Mononuclear cell (primary cell): Measurements from ENCODE around the gene WIF1. TPM values are rescaled to one million over a fixed set of nuclear protein-coding genes. Genes with fewer than 3 reads are reported as not detected.

Source experiments
- H3K27me3 ChIP-seq: 2 replicates; pipeline ENCODE4 v1.6.0; 2011; ENCODE audit warnings: low read length, control low read depth; ENCODE audit not compliant: insufficient read depth
- H3K4me1 ChIP-seq: 2 replicates; pipeline ENCODE4 v1.5.1; 2011; ENCODE audit warnings: mild to moderate bottlenecking, low read length, control low read depth; ENCODE audit not compliant: insufficient read depth
- H3K4me3 ChIP-seq: 2 replicates; pipeline ENCODE4 v1.5.1; 2011; ENCODE audit warnings: mild to moderate bottlenecking, low read length, moderate library complexity
- H3K9me3 ChIP-seq: 2 replicates; pipeline ENCODE4 v1.5.1; 2011; ENCODE audit warnings: low read depth, mild to moderate bottlenecking, control low read depth, low read length
- total RNA-seq: library from RNA; depleted of rRNA; stranded (reverse); fragments of >200 nt; gene quantifications from one replicate; pipeline ENCODE4 v1.2.3, GENCODE V29; 2012

Gene WIF1
- total RNA-seq, 1 donor, result not detected

- Histone ChIP-seq H3K4me3 (no peak overlapping the region), H3K27me3 (peaks cover 6% of the 10 kb centered on the region), H3K4me1 (no peaks in the 10 kb centered on the region), H3K9me3 (no peaks in the 10 kb centered on the region)
These were observed 101.3 kb downstream of the WIF1 start for GRCh38 chr12:65019696-65020234.

GRCh38 chr12:65016881-65017650 is 104.0 kb downstream of the WIF1 start:
- no peak overlapping the region for H3K4me3 ChIP-seq
- H3K4me1 ChIP-seq, result no peaks in the 10 kb centered on the region
- H3K27me3 ChIP-seq, result no peaks in the 10 kb centered on the region
- H3K9me3 ChIP-seq, result no peaks in the 10 kb centered on the region

- H3K4me3 ChIP-seq, result no peak overlapping the region
- no peaks in the 10 kb centered on the region for H3K4me1 ChIP-seq
- H3K27me3 ChIP-seq, result no peaks in the 10 kb centered on the region
- H3K9me3 ChIP-seq, result no peaks in the 10 kb centered on the region
These were observed 105.3 kb downstream of the WIF1 start for GRCh38 chr12:65015850-65016249.

GRCh38 chr12:65014504-65015271 is 106.4 kb downstream of the WIF1 start:
- Histone ChIP-seq H3K4me3 (no peak overlapping the region), H3K9me3 (no peaks in the 10 kb centered on the region), H3K27me3 (no peaks in the 10 kb centered on the region), H3K4me1 (no peaks in the 10 kb centered on the region)

- no peaks in the 10 kb centered on the region for H3K27me3 ChIP-seq
- H3K4me1 ChIP-seq, result no peaks in the 10 kb centered on the region
- H3K4me3 ChIP-seq, result no peak overlapping the region
- H3K9me3 ChIP-seq, result no peaks in the 10 kb centered on the region
These were observed 110.7 kb downstream of the WIF1 start for GRCh38 chr12:65010437-65010836.

- Histone ChIP-seq H3K27me3 (no peaks in the 10 kb centered on the region), H3K4me3 (no peak overlapping the region), H3K9me3 (no peaks in the 10 kb centered on the region), H3K4me1 (no peaks in the 10 kb centered on the region)
These were observed 115.4 kb downstream of the WIF1 start for GRCh38 chr12:65005716-65006115.

- Histone ChIP-seq H3K27me3 (no peaks in the 10 kb centered on the region), H3K4me1 (no peaks in the 10 kb centered on the region), H3K9me3 (no peaks in the 10 kb centered on the region), H3K4me3 (no peak overlapping the region)
These were observed 116.8 kb downstream of the WIF1 start for GRCh38 chr12:65004270-65004669.

Other genes starting within 250 kb of the WIF1 start
- 55.9 TPM for gene LEMD3, start 48.3 kb upstream of the WIF1 start, total RNA-seq
- gene MSRB3, start 157.4 kb upstream of the WIF1 start, total RNA-seq, result 1.4 TPM